DMS79 (cell line): Measurements from ENCODE around the gene CDNF.
A peak's percentile ranks its signal among the peaks of the same experiment; 100 is the strongest.
"Not testable (repeated sequence)": the region's sequence is repeated elsewhere in the genome, so short reads cannot be mapped to it uniquely, and the experiment has no call there.

Experiments
- DNase-seq: peaks from one replicate; lab custom pipeline; 2025; lab: John Stamatoyannopoulos, UW

Gene CDNF

GRCh38 chr10:14837757-14838581 is at the start of gene CDNF, which contains the start of the genes HSPA14 and MSANTD7:
Gene CDNF, minus strand, starts transcription at chr10:14838037. Its CDS starts 91 bp downstream, at chr10:14837946.
Gene HSPA14, plus strand, starts transcription at chr10:14838306. Its CDS starts 97 bp downstream, at chr10:14838403.
Gene MSANTD7, plus strand, starts transcription at chr10:14838306. Its CDS starts 3,979 bp downstream, at chr10:14842285.
- peak; percentile 81 for DNase-seq

GRCh38 chr10:14884082-14884481 is 46.2 kb upstream of the CDNF start:
- DNase-seq: no peak

GRCh38 chr10:14880229-14880628 is 42.4 kb upstream of the CDNF start:
- no peak for DNase-seq

- DNase-seq: no peak
Observed at GRCh38 chr10:14879928-14880193, 42.0 kb upstream of the CDNF start.

GRCh38 chr10:14879124-14879927 is 41.5 kb upstream of the CDNF start:
- no peak for DNase-seq

- DNase-seq: peak; percentile 57
Observed at GRCh38 chr10:14878266-14879123, 40.7 kb upstream of the CDNF start, which contains the start of gene SUV39H2. Gene SUV39H2, plus strand, starts transcription at chr10:14878866. Its CDS starts 23 bp downstream, at chr10:14878889.

GRCh38 chr10:14876764-14877163 is 38.9 kb upstream of the CDNF start:
- DNase-seq: no peak

GRCh38 chr10:14875941-14876340 is 38.1 kb upstream of the CDNF start:
- no peak for DNase-seq

- no peak for DNase-seq
Observed at GRCh38 chr10:14873090-14873760, 35.4 kb upstream of the CDNF start.

- DNase-seq: not testable (repeated sequence)
Observed at GRCh38 chr10:14864871-14865270, 27.0 kb upstream of the CDNF start.

GRCh38 chr10:14864466-14864865 is 26.6 kb upstream of the CDNF start:
- not testable (repeated sequence) for DNase-seq

GRCh38 chr10:14860791-14861190 is 23.0 kb upstream of the CDNF start:
- DNase-seq: no peak

- no peak for DNase-seq
Observed at GRCh38 chr10:14859775-14860174, 21.9 kb upstream of the CDNF start.

GRCh38 chr10:14859043-14859442 is 21.2 kb upstream of the CDNF start:
- DNase-seq: no peak

GRCh38 chr10:14858338-14858960 is 20.6 kb upstream of the CDNF start:
- no peak for DNase-seq

GRCh38 chr10:14855453-14855852 is 17.6 kb upstream of the CDNF start:
- DNase-seq: no peak

- no peak for DNase-seq
Observed at GRCh38 chr10:14852236-14852635, 14.4 kb upstream of the CDNF start.

- no peak for DNase-seq
Observed at GRCh38 chr10:14844948-14845347, 7.1 kb upstream of the CDNF start.

GRCh38 chr10:14843327-14843988 is 5.6 kb upstream of the CDNF start:
- DNase-seq: no peak

GRCh38 chr10:14840178-14840577 is 2.3 kb upstream of the CDNF start:
- no peak for DNase-seq
